Nephron progenitor cell (in vitro differentiated cells): ENCODE measurements around the gene SYT3.

Source experiments
- DNase-seq: peaks from one replicate; pipeline ENCODE4 v3.0.0; 2021
- H3K27ac Mint-ChIP-seq: 2 replicates; pipeline ENCODE4 v1.8.0; 2021; ENCODE audit warnings: mild to moderate bottlenecking, moderate library complexity, mixed read lengths
- H3K27me3 Mint-ChIP-seq: 2 replicates; pipeline ENCODE4 v1.8.0; 2021; ENCODE audit warnings: mild to moderate bottlenecking, low read depth, mixed read lengths; ENCODE audit not compliant: poor library complexity
- H3K36me3 Mint-ChIP-seq: 2 replicates; pipeline ENCODE4 v1.8.0; 2021; ENCODE audit warnings: low read depth, mixed read lengths
- H3K4me1 Mint-ChIP-seq: 2 replicates; pipeline ENCODE4 v1.8.0; 2021; ENCODE audit warnings: mixed read lengths
- H3K4me3 Mint-ChIP-seq: 2 replicates; pipeline ENCODE4 v1.8.0; 2021; ENCODE audit warnings: mild to moderate bottlenecking, moderate library complexity, mixed read lengths
- H3K9me3 Mint-ChIP-seq: 2 replicates; pipeline ENCODE4 v1.8.0; 2021; ENCODE audit warnings: mild to moderate bottlenecking, moderate library complexity, mixed read lengths
- CTCF ChIP-seq: fragments of 200-600 bp; sonication (generic); IDR thresholded peaks from 2 replicates; pipeline ENCODE4 v1.5.0; 2021; ENCODE audit warnings: antibody characterized with exemption

SYT3 gene

GRCh38 chr19:50647879-50648615 is 8.4 kb upstream of the SYT3 start:
- Mint-ChIP-seq H3K9me3 (no peaks in the 10 kb centered on the region), H3K27ac (no peak overlapping the region), H3K4me1 (peaks cover 12% of the 10 kb centered on the region), H3K27me3 (peaks cover 19% of the 10 kb centered on the region), H3K4me3 (no peak overlapping the region), H3K36me3 (no peaks in the 10 kb centered on the region)
- TF ChIP-seq CTCF: no peak
- no peak for DNase-seq

GRCh38 chr19:50646074-50646807 is 6.6 kb upstream of the SYT3 start:
- no peak overlapping the region for H3K27ac Mint-ChIP-seq
- H3K4me1 Mint-ChIP-seq: peaks cover 12% of the 10 kb centered on the region
- H3K4me3 Mint-ChIP-seq: no peak overlapping the region
- TF ChIP-seq CTCF: no peak
- no peak for DNase-seq
- no peaks in the 10 kb centered on the region for H3K36me3 Mint-ChIP-seq
- no peaks in the 10 kb centered on the region for H3K9me3 Mint-ChIP-seq
- peaks cover 9% of the 10 kb centered on the region for H3K27me3 Mint-ChIP-seq

- no peak for TF ChIP-seq CTCF
- Mint-ChIP-seq H3K36me3 (no peaks in the 10 kb centered on the region), H3K4me1 (peaks cover 11% of the 10 kb centered on the region), H3K27ac (no peak overlapping the region), H3K9me3 (no peaks in the 10 kb centered on the region), H3K4me3 (no peak overlapping the region), H3K27me3 (peaks cover 9% of the 10 kb centered on the region)
- no peak for DNase-seq
Measured at GRCh38 chr19:50645107-50645506, 5.4 kb upstream of the SYT3 start.

DNA sequence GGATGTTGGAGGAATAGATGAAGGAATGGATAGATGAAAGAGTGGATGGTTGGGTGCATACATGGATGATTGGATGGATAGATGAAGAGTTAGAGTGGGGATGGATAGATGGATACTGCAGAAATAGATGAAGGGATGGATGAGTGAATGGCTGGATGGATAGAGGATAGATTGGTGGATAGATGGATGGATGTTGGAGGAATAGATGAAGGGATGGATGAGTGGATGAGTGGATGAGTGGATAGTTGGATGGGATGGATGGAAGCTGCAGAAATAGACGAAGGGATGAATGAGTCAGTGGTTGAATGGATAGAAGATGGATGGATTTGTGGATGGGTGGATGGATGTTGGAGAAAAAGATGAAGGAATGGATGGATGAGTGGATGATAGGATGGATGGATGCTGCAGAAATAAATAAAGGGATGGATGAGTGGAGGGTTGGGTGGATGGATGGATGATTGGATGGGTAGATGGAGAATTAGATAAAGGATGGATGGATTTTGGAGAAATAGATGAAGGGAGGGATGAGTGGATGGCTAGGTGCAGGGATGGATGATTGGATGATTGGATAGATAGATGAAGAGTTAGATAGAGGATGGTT is 4.7 kb upstream of the SYT3 start:
- H3K4me1 Mint-ChIP-seq: peaks cover 5% of the 10 kb centered on the region
- TF ChIP-seq CTCF: no peak
- DNase-seq: no peak
- no peak overlapping the region for H3K4me3 Mint-ChIP-seq
- no peaks in the 10 kb centered on the region for H3K9me3 Mint-ChIP-seq
- H3K27ac Mint-ChIP-seq: no peak overlapping the region
- H3K36me3 Mint-ChIP-seq: no peaks in the 10 kb centered on the region
- peaks cover 9% of the 10 kb centered on the region for H3K27me3 Mint-ChIP-seq

DNA sequence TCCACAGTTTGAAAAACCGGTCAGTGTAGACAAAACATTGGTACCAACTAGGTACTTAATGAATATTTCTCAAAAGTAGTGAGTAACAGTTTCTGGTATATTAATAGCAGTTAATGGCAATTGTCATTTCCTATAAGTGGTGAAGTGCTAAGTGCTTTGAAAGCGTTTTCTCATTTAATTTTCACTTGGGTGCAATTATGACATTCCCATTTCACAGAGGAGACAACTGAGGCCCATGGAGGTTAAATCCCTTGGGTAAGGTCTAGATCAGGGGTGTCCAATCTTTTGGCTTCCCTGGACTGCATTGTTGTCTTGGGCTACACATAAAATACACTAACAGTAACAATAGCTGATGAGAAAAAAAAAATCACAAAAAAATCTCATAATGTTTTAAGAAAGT is 687 bp upstream of the SYT3 start:
- H3K36me3 Mint-ChIP-seq: no peaks in the 10 kb centered on the region
- H3K27ac Mint-ChIP-seq: no peak overlapping the region
- peak overlapping the region; percentile 56 for H3K4me3 Mint-ChIP-seq
- H3K4me1 Mint-ChIP-seq: peaks cover 7% of the 10 kb centered on the region
- H3K9me3 Mint-ChIP-seq: peaks cover 7% of the 10 kb centered on the region
- peaks cover 37% of the 10 kb centered on the region for H3K27me3 Mint-ChIP-seq
- TF ChIP-seq CTCF: no peak
- DNase-seq: no peak
